ENCODE data around the gene RPP40. TPM values are rescaled to one million over a fixed set of nuclear protein-coding genes. Genes with fewer than 3 reads are reported as not detected.
A peak's percentile ranks its signal among the peaks of the same experiment; 100 is the strongest.

The RPP40 gene
- total RNA-seq (10 to 100 TPM in 1 of 2 donors, 1 to 10 TPM in 1; 8.0 to 10.8 TPM), polyA plus RNA-seq (ENCODE audit: insufficient read depth, low read depth, low replicate concordance) (14.5 TPM)
- long read RNA-seq, donor 1, transcript RPP40-202 (8 exons, 1,483 nt), result major isoform, 8 of 13 reads
- long read RNA-seq, donor 1, partial matches to known transcripts, result 0 of 13 reads
- long read RNA-seq, donor 1, other reads (novel, unspliced or antisense), result 0 of 13 reads
- long read RNA-seq, donor 2, partial matches to known transcripts, result 0 of 5 reads
- long read RNA-seq, donor 2, other reads (novel, unspliced or antisense), result 0 of 5 reads

GRCh38 chr6:5003604-5004372 is at the start of gene RPP40:
Gene RPP40 (minus strand): TSS chr6:5004037. CDS start chr6:5004002, 35 bp downstream.
- Histone ChIP-seq H3K27me3 (no peaks in the 10 kb centered on the region), H3K27ac (peak within 1 kb of the TSS; percentile 71 to 91), H3K36me3 (ENCODE audit: low read depth, missing control alignments) (no peaks in the 10 kb centered on the region), H3K4me3 (peak within 1 kb of the TSS; percentile 68 to 78), H3K4me1 (peaks cover 7% of the 10 kb centered on the region), H3K9me3 (no peaks in the 10 kb centered on the region)
- WGBS, 2 donors, result 0 to 2% methylated on average over 14 to 45 of the region's 64 CpGs
- intact Hi-C loops (cut with DNase I; ENCODE audit: low total_unique reads), result no loop called here
- peak; percentile 72 to 90 (median 74) for TF ChIP-seq CTCF (IDR thresholded peaks at IDR 0.05)
- TF ChIP-seq POLR2A (IDR thresholded peaks at IDR 0.05), result no peak
- peak; percentile 98 for DNase-seq

- no peak overlapping the region for H3K27ac ChIP-seq
- no peak for DNase-seq
- no peaks in the 10 kb centered on the region for H3K36me3 ChIP-seq (ENCODE audit: low read depth, missing control alignments)
- H3K4me1 ChIP-seq, result no peaks in the 10 kb centered on the region
- H3K4me3 ChIP-seq, result no peak overlapping the region
- no peaks in the 10 kb centered on the region for H3K27me3 ChIP-seq
- intact Hi-C loops (cut with DNase I; ENCODE audit: low total_unique reads), result no loop called here
- no peaks in the 10 kb centered on the region for H3K9me3 ChIP-seq
- TF ChIP-seq CTCF (IDR thresholded peaks at IDR 0.05) (no peak), POLR2A (IDR thresholded peaks at IDR 0.05) (no peak)
These were observed 49.2 kb upstream of the RPP40 start for GRCh38 chr6:5053038-5053437.

- Histone ChIP-seq H3K4me1 (no peaks in the 10 kb centered on the region), H3K36me3 (ENCODE audit: low read depth, missing control alignments) (no peaks in the 10 kb centered on the region), H3K9me3 (no peaks in the 10 kb centered on the region), H3K4me3 (no peak overlapping the region), H3K27me3 (no peaks in the 10 kb centered on the region), H3K27ac (no peak overlapping the region)
- TF ChIP-seq CTCF (IDR thresholded peaks at IDR 0.05) (no peak), POLR2A (IDR thresholded peaks at IDR 0.05) (no peak)
- 87 to 100% methylated on average over 1 of the region's 1 CpG for WGBS, 2 donors
- intact Hi-C loops (cut with DNase I; ENCODE audit: low total_unique reads), result no loop called here
- DNase-seq, result no peak
These were observed 47.6 kb upstream of the RPP40 start for GRCh38 chr6:5051394-5051793.

- WGBS, 2 donors, result 94 to 96% methylated on average over 2 of the region's 2 CpGs
- no peaks in the 10 kb centered on the region for H3K4me1 ChIP-seq
- H3K9me3 ChIP-seq, result no peaks in the 10 kb centered on the region
- H3K27ac ChIP-seq, result no peak overlapping the region
- no peak for TF ChIP-seq POLR2A (IDR thresholded peaks at IDR 0.05)
- TF ChIP-seq CTCF (IDR thresholded peaks at IDR 0.05), result no peak
- intact Hi-C loops (cut with DNase I; ENCODE audit: low total_unique reads), result no loop called here
- no peak overlapping the region for H3K4me3 ChIP-seq
- H3K36me3 ChIP-seq (ENCODE audit: low read depth, missing control alignments), result no peaks in the 10 kb centered on the region
- H3K27me3 ChIP-seq, result no peaks in the 10 kb centered on the region
- no peak for DNase-seq
These were observed 46.2 kb upstream of the RPP40 start for GRCh38 chr6:5050009-5050408.
